GM06990 (cell line): Measurements from ENCODE around the gene HIP1R.
"Not testable (repeated sequence)": the region's sequence is repeated elsewhere in the genome, so short reads cannot be mapped to it uniquely, and the experiment has no call there.

ENCODE experiments used
- DNase-seq: peaks from one replicate; pipeline ENCODE4 v3.0.0-alpha.2; 2011; ENCODE audit not compliant: insufficient read length; ENCODE audit errors: extremely low read depth
- H3K27me3 ChIP-seq: replicated peaks from 2 replicates; pipeline ENCODE4 v1.6.0; 2011; ENCODE audit warnings: low read length; ENCODE audit not compliant: control insufficient read depth, insufficient read depth
- H3K36me3 ChIP-seq: 2 replicates; pipeline ENCODE4 v1.5.1; 2011; ENCODE audit warnings: low read length; ENCODE audit not compliant: control insufficient read depth, insufficient read depth
- H3K4me3 ChIP-seq: replicated peaks from 2 replicates; pipeline ENCODE4 v1.5.1; 2011; ENCODE audit warnings: low read depth, mild to moderate bottlenecking, control low read depth, low read length
- CTCF ChIP-seq: IDR thresholded peaks from 2 replicates; pipeline ENCODE4 v1.5.1; 2011; ENCODE audit warnings: low read length, control low read depth, mild to moderate bottlenecking, inconsistent platforms; ENCODE audit not compliant: insufficient read depth, poor library complexity, severe bottlenecking

HIP1R gene

GRCh38 chr12:122873540-122873939, 38.3 kb downstream of the HIP1R start:
- H3K36me3 ChIP-seq: peaks cover 2% of the 10 kb centered on the region
- TF ChIP-seq CTCF: no peak
- no peak overlapping the region for H3K4me3 ChIP-seq
- H3K27me3 ChIP-seq: no peaks in the 10 kb centered on the region
- DNase-seq: no peak

GRCh38 chr12:122874081-122874480, 38.8 kb downstream of the HIP1R start:
- Histone ChIP-seq H3K4me3 (no peak overlapping the region), H3K36me3 (peaks cover 2% of the 10 kb centered on the region), H3K27me3 (no peaks in the 10 kb centered on the region)
- no peak for DNase-seq
- no peak for TF ChIP-seq CTCF

- Histone ChIP-seq H3K27me3 (no peaks in the 10 kb centered on the region), H3K4me3 (no peak overlapping the region), H3K36me3 (no peaks in the 10 kb centered on the region; the same call in 1 of the 2 replicates)
- TF ChIP-seq CTCF: no peak
- peak; percentile 75 for DNase-seq
These were observed 40.4 kb downstream of the HIP1R start for GRCh38 chr12:122875590-122876220.

- H3K27me3 ChIP-seq, H3K36me3 ChIP-seq, DNase-seq, H3K4me3 ChIP-seq: not testable (repeated sequence)
These were observed 41.0 kb downstream of the HIP1R start for GRCh38 chr12:122876281-122876680.

GRCh38 chr12:122876731-122877130, 41.5 kb downstream of the HIP1R start:
- DNase-seq: no peak
- no peak for TF ChIP-seq CTCF
- Histone ChIP-seq H3K36me3 (no peaks in the 10 kb centered on the region; the same call in 1 of the 2 replicates), H3K27me3 (no peaks in the 10 kb centered on the region), H3K4me3 (no peak overlapping the region)

GRCh38 chr12:122878780-122879612, 43.7 kb downstream of the HIP1R start:
- no peaks in the 10 kb centered on the region; the same call in 1 of the 2 replicates for H3K36me3 ChIP-seq
- no peak for TF ChIP-seq CTCF
- DNase-seq: no peak
- H3K27me3 ChIP-seq: no peaks in the 10 kb centered on the region
- H3K4me3 ChIP-seq: no peak overlapping the region
